K562 (cell line): ENCODE measurements around the gene CMAS. TPM values are rescaled to one million over a fixed set of nuclear protein-coding genes. Genes with fewer than 3 reads are reported as not detected.

Source experiments
- GMEB1 ChIP-seq: fragments of 250-450 bp; sonication (Bioruptor Pico); IDR thresholded peaks from 2 replicates; pipeline ENCODE4 v1.4.0; 2020; ENCODE audit warnings: mild to moderate bottlenecking
- HNRNPUL1 ChIP-seq: fragments of 200-400 bp; formaldehyde crosslinking; IDR thresholded peaks from 2 replicates; pipeline ENCODE4 v1.6.1; 2017; ENCODE audit warnings: low read length
- MITF ChIP-seq: IDR thresholded peaks from 2 replicates; pipeline ENCODE4 v1.6.1; 2014; ENCODE audit warnings: antibody characterized with exemption
- MYBL2 ChIP-seq, 2 experiments: fragments of 450-650 bp in 1 of 2; sonication (generic) in 1 of 2; formaldehyde crosslinking in 1 of 2; IDR thresholded peaks; 2 replicates each; pipeline versions ENCODE4 v1.6.1 to v1.8.1; 2017 to 2022; ENCODE audit warnings: borderline replicate concordance in 1 of 2, inconsistent platforms in 1 of 2, low read depth in 1 of 2, mild to moderate bottlenecking in 1 of 2, missing genetic modification reagents in 1 of 2, moderate library complexity in 1 of 2
- NR2C2 ChIP-seq, 2 experiments: fragments of 200-800 bp in 1 of 2; sonication (Bioruptor generic) in 1 of 2; sonication (generic) in 1 of 2; formaldehyde crosslinking in 1 of 2; IDR thresholded peaks; 2 replicates each; pipeline versions ENCODE4 v1.6.1 to v1.8.0; 2016 to 2022; ENCODE audit warnings: mild to moderate bottlenecking in 1 of 2, missing compliant biosample characterization in 1 of 2, missing genetic modification characterization in 1 of 2, missing genetic modification reagents in 1 of 2
- RAD21 ChIP-seq, 2 experiments: fragments of 250-450 bp in 1 of 2; fragments of 450-650 bp in 1 of 2; sonication (Bioruptor Pico) in 1 of 2; formaldehyde crosslinking in 1 of 2; IDR thresholded peaks in 1 of 2; conservative IDR thresholded peaks in 1 of 2; 2 replicates each; pipeline versions ENCODE4 v1.4.0 to v1.8.0; 2020 to 2022; ENCODE audit warnings: mild to moderate bottlenecking in 2 of 2, moderate library complexity in 1 of 2
- U2AF2 ChIP-seq: fragments of 200-400 bp; formaldehyde crosslinking; optimal IDR thresholded peaks from 2 replicates; pipeline ENCODE3; 2017; ENCODE audit warnings: low read depth, mild to moderate bottlenecking, low read length
- ZFPM2 ChIP-seq: fragments of 250-450 bp; sonication (Bioruptor Pico); IDR thresholded peaks from 2 replicates; pipeline ENCODE4 v1.5.1; 2022; ENCODE audit warnings: mild to moderate bottlenecking
- ZNF23 ChIP-seq: fragments of 250-450 bp; sonication (Bioruptor Pico); IDR thresholded peaks from 2 replicates; pipeline ENCODE4 v1.4.0; 2020; ENCODE audit warnings: mild to moderate bottlenecking
- ZNF232 ChIP-seq: sonication (generic); formaldehyde crosslinking; IDR thresholded peaks from 2 replicates; pipeline ENCODE4 v1.8.0; 2022; ENCODE audit warnings: mild to moderate bottlenecking, missing genetic modification reagents
- ZNF347 ChIP-seq: fragments of 450-650 bp; formaldehyde crosslinking; IDR thresholded peaks from 2 replicates; pipeline ENCODE4 v1.4.0; 2020; ENCODE audit warnings: low read depth, mild to moderate bottlenecking, moderate library complexity
- ZNF644 ChIP-seq: fragments of 200-800 bp; sonication (Bioruptor generic); IDR thresholded peaks from 2 replicates; pipeline ENCODE4 v1.6.1; 2016; ENCODE audit warnings: low read depth, missing genetic modification characterization, missing compliant biosample characterization
- ZNF696 ChIP-seq: fragments of 250-450 bp; sonication (Bioruptor Pico); conservative IDR thresholded peaks from 2 replicates; pipeline ENCODE4 v1.4.0; 2020; ENCODE audit warnings: mild to moderate bottlenecking, moderate library complexity
- polyA plus RNA-seq, 8 experiments: library from polyadenylated mRNA; depleted of rRNA in 4 of 8; stranded (reverse) in 5 of 8; unstranded in 3 of 8; fragments of >200 nt; fragmentation: Nextera tagmentation in 2 of 8; fragmentation: Illumina TruSeq in 1 of 8; extraction: Ambion mirVana in 2 of 8; extraction: Trizol in 1 of 8; gene quantifications; 2 replicates each; pipeline versions ENCODE4 v1.2.1 to v1.2.3, GENCODE V29; 2011 to 2014; ENCODE audit warnings: inconsistent platforms in 1 of 8, missing spikeins in 1 of 8
- total RNA-seq, 7 experiments: library from RNA; depleted of rRNA in 6 of 7; stranded (reverse); fragments of >200 nt in 6 of 7; fragmentation: Illumina TruSeq in 2 of 7; extraction: Trizol in 2 of 7; gene quantifications; 2 replicates each; pipeline versions ENCODE4 v1.2.1 to v1.2.3, GENCODE V29; 2011 to 2021; ENCODE audit warnings: low replicate concordance in 1 of 7
- TF ChIP-seq, protein P1 (sequence below), 2 experiments: fragments of 450-650 bp; formaldehyde crosslinking in 1 of 2; IDR thresholded peaks; 2 replicates each; pipeline versions ENCODE4 v1.4.0 to v1.6.1; 2014 to 2020; ENCODE audit warnings: mild to moderate bottlenecking in 2 of 2, borderline replicate concordance in 1 of 2, low read depth in 1 of 2
- TF ChIP-seq, protein P2 (sequence below): sonication (generic); formaldehyde crosslinking; IDR thresholded peaks from 2 replicates; pipeline ENCODE4 v1.8.0; 2022; ENCODE audit warnings: mild to moderate bottlenecking, low read depth, missing genetic modification reagents

The CMAS gene
- total and polyA plus RNA-seq, 9 of the 15 experiments (the other 6 are each of a cell fraction or from before 2014, with no cell fraction given) = 29.7 to 108 (median 65.3) TPM

- no peak for TF ChIP-seq ZNF232
- TF ChIP-seq ZNF696 (CRISPR knock-in tag) = no peak
- TF ChIP-seq, protein P1, sequence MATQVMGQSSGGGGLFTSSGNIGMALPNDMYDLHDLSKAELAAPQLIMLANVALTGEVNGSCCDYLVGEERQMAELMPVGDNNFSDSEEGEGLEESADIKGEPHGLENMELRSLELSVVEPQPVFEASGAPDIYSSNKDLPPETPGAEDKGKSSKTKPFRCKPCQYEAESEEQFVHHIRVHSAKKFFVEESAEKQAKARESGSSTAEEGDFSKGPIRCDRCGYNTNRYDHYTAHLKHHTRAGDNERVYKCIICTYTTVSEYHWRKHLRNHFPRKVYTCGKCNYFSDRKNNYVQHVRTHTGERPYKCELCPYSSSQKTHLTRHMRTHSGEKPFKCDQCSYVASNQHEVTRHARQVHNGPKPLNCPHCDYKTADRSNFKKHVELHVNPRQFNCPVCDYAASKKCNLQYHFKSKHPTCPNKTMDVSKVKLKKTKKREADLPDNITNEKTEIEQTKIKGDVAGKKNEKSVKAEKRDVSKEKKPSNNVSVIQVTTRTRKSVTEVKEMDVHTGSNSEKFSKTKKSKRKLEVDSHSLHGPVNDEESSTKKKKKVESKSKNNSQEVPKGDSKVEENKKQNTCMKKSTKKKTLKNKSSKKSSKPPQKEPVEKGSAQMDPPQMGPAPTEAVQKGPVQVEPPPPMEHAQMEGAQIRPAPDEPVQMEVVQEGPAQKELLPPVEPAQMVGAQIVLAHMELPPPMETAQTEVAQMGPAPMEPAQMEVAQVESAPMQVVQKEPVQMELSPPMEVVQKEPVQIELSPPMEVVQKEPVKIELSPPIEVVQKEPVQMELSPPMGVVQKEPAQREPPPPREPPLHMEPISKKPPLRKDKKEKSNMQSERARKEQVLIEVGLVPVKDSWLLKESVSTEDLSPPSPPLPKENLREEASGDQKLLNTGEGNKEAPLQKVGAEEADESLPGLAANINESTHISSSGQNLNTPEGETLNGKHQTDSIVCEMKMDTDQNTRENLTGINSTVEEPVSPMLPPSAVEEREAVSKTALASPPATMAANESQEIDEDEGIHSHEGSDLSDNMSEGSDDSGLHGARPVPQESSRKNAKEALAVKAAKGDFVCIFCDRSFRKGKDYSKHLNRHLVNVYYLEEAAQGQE (IDR thresholded peaks at IDR 0.05; ENCODE audit: borderline replicate concordance) = peak; percentile 44; the same call in 1 of the 2 replicates
- TF ChIP-seq, protein P1 (CRISPR knock-in tag; IDR thresholded peaks at IDR 0.05; ENCODE audit: low read depth) = no peak
- TF ChIP-seq ZNF644 (tag) = no peak
- TF ChIP-seq MITF = no peak
- no peak for TF ChIP-seq NR2C2 (CRISPR knock-in tag; IDR thresholded peaks at IDR 0.05)
- TF ChIP-seq NR2C2 (tag; IDR thresholded peaks at IDR 0.05) = no peak
- TF ChIP-seq ZFPM2 (CRISPR knock-in tag) = no peak
- TF ChIP-seq HNRNPUL1 = no peak
- TF ChIP-seq, protein P2, sequence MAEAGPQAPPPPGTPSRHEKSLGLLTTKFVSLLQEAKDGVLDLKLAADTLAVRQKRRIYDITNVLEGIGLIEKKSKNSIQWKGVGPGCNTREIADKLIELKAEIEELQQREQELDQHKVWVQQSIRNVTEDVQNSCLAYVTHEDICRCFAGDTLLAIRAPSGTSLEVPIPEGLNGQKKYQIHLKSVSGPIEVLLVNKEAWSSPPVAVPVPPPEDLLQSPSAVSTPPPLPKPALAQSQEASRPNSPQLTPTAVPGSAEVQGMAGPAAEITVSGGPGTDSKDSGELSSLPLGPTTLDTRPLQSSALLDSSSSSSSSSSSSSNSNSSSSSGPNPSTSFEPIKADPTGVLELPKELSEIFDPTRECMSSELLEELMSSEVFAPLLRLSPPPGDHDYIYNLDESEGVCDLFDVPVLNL (CRISPR knock-in tag) = no peak
- TF ChIP-seq ZNF23 (CRISPR knock-in tag) = no peak
- no peak for TF ChIP-seq GMEB1 (CRISPR knock-in tag)
- peak; percentile 36 to 61 for TF ChIP-seq RAD21 (CRISPR knock-in tag; conservative IDR thresholded peaks at IDR 0.05 in 1 of 2, IDR thresholded peaks at IDR 0.05 in 1 of 2)
- TF ChIP-seq MYBL2 (IDR thresholded peaks at IDR 0.05; ENCODE audit: low read depth) = no peak
- no peak for TF ChIP-seq MYBL2 (CRISPR knock-in tag; IDR thresholded peaks at IDR 0.05; ENCODE audit: borderline replicate concordance)
- no peak for TF ChIP-seq ZNF347 (CRISPR knock-in tag)
- no peak for TF ChIP-seq U2AF2
Observed at GRCh38 chr12:22018860-22019259, 27.2 kb upstream of the CMAS start (continued).
